ENCODE measurements around the gene TBC1D5.
A peak's percentile ranks its signal among the peaks of the same experiment; 100 is the strongest.
"Not testable (repeated sequence)": the region's sequence is repeated elsewhere in the genome, so short reads cannot be mapped to it uniquely, and the experiment has no call there.

Gene TBC1D5, protein sequence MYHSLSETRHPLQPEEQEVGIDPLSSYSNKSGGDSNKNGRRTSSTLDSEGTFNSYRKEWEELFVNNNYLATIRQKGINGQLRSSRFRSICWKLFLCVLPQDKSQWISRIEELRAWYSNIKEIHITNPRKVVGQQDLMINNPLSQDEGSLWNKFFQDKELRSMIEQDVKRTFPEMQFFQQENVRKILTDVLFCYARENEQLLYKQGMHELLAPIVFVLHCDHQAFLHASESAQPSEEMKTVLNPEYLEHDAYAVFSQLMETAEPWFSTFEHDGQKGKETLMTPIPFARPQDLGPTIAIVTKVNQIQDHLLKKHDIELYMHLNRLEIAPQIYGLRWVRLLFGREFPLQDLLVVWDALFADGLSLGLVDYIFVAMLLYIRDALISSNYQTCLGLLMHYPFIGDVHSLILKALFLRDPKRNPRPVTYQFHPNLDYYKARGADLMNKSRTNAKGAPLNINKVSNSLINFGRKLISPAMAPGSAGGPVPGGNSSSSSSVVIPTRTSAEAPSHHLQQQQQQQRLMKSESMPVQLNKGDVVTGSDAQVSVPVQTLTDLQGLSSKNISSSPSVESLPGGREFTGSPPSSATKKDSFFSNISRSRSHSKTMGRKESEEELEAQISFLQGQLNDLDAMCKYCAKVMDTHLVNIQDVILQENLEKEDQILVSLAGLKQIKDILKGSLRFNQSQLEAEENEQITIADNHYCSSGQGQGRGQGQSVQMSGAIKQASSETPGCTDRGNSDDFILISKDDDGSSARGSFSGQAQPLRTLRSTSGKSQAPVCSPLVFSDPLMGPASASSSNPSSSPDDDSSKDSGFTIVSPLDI

DNA sequence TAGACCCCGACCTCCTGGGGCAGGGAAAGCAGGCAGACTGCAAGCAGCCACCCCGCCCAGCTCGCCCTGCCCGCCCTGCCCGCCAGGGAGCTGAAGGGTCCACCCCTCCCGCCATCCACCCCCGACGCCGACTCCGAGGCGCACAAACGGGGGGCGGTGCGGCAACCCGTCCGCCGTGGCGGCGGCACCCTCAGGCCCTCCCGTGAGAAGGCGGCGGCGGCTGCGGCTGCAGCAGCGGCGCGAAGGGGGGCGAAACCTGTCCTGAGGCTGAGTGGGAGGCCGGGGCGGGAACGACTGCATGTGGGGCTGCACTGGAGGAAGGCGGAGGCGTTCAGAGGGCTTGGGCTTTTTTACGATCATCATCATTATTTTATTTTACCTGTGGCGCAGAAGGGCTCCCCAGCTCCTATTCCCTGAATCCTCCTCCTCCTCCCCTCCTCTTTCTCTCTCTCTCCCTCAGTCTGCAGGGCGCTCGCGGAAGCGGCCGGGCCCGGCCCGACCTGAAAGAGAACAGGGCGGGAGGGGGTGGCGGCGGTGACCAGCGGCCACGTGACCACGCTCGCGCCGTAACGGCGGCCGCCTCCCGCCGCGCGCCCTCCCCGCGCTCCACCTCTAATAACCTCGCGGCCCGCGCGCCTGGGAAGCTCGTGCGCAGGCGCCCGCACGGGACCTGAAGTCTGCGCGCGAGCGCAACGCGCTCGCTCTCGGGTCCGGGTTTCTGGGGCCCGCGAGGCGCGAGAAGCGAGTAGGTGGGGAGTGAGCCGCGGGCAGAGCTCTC is at the start of gene TBC1D5:
TBC1D5 (minus strand) TSS at position 530 of the 778 bp plus-strand sequence. CDS start 234,061 bp downstream, outside the sequence.
- in situ Hi-C loops (cut with HindIII; ENCODE audit: low sequenced_read_pairs) = no loop called here
- DNase-seq (ENCODE audit: low read depth, low spot score) = peak; percentile 99
- H3K4me3 ChIP-seq (ENCODE audit: low read depth, low read length) = peak within 1 kb of the TSS; percentile 67
- TF ChIP-seq, protein P1, sequence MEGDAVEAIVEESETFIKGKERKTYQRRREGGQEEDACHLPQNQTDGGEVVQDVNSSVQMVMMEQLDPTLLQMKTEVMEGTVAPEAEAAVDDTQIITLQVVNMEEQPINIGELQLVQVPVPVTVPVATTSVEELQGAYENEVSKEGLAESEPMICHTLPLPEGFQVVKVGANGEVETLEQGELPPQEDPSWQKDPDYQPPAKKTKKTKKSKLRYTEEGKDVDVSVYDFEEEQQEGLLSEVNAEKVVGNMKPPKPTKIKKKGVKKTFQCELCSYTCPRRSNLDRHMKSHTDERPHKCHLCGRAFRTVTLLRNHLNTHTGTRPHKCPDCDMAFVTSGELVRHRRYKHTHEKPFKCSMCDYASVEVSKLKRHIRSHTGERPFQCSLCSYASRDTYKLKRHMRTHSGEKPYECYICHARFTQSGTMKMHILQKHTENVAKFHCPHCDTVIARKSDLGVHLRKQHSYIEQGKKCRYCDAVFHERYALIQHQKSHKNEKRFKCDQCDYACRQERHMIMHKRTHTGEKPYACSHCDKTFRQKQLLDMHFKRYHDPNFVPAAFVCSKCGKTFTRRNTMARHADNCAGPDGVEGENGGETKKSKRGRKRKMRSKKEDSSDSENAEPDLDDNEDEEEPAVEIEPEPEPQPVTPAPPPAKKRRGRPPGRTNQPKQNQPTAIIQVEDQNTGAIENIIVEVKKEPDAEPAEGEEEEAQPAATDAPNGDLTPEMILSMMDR (IDR thresholded peaks at IDR 0.05; ENCODE audit: low read depth, low read length) = no peak

GRCh38 chr3:17783426-17783825 is 41.0 kb upstream of the TBC1D5 start:
- H3K4me3 ChIP-seq (ENCODE audit: low read depth, low read length) = no peak overlapping the region
- TF ChIP-seq, protein P1 (IDR thresholded peaks at IDR 0.05; ENCODE audit: low read depth, low read length) = no peak
- no peak for DNase-seq (ENCODE audit: low read depth, low spot score)
- in situ Hi-C loops (cut with HindIII; ENCODE audit: low sequenced_read_pairs) = no loop called here

DNA sequence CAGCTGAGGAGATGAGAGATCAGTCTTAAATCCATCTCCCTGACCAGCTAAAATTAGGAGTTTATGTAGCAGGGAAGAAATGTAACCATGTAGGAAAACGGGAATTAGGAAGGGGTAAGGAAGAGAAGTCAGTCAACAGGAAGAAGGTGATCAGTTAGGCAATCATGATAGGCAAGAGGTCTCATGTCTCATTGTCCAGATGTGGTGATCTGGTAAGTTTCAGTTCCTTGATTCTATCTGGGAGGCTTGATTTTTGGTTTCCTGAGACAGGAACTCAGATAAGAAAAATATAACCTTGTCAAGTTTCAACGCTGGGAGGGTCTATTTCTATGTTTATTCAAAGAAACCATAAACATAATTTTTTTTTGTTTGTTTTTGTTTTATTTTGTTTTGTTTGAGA is 40.3 kb upstream of the TBC1D5 start:
- DNase-seq (ENCODE audit: low read depth, low spot score) = no peak
- TF ChIP-seq, protein P1 (IDR thresholded peaks at IDR 0.05; ENCODE audit: low read depth, low read length) = no peak

DNA sequence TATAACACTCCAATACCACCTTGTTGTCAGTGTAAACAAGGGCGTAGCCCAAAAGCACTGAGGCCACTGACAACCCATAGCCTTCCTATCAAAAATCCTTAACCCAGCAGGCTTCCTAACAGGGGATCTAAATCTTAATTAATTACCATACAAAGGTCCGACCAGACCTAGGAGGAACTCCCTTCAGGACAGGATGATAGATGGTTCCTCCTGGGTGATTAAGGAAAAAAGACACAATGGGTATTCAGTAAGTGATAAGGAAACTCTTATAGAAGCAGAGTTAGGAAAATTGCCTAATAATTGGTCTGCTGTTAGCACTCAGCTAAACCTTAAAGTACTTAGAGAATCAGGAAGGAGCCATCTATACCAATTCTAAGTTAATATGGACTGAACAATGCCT is 37.9 kb upstream of the TBC1D5 start:
- in situ Hi-C loops (cut with HindIII; ENCODE audit: low sequenced_read_pairs); DNase-seq (ENCODE audit: low read depth, low spot score); H3K4me3 ChIP-seq (ENCODE audit: low read depth, low read length): not testable (repeated sequence)

More for the DNA sequence above, 40.3 kb upstream of the TBC1D5 start:
- in situ Hi-C loops (cut with HindIII; ENCODE audit: low sequenced_read_pairs) = no loop called here
- no peak overlapping the region for H3K4me3 ChIP-seq (ENCODE audit: low read depth, low read length)

DNA sequence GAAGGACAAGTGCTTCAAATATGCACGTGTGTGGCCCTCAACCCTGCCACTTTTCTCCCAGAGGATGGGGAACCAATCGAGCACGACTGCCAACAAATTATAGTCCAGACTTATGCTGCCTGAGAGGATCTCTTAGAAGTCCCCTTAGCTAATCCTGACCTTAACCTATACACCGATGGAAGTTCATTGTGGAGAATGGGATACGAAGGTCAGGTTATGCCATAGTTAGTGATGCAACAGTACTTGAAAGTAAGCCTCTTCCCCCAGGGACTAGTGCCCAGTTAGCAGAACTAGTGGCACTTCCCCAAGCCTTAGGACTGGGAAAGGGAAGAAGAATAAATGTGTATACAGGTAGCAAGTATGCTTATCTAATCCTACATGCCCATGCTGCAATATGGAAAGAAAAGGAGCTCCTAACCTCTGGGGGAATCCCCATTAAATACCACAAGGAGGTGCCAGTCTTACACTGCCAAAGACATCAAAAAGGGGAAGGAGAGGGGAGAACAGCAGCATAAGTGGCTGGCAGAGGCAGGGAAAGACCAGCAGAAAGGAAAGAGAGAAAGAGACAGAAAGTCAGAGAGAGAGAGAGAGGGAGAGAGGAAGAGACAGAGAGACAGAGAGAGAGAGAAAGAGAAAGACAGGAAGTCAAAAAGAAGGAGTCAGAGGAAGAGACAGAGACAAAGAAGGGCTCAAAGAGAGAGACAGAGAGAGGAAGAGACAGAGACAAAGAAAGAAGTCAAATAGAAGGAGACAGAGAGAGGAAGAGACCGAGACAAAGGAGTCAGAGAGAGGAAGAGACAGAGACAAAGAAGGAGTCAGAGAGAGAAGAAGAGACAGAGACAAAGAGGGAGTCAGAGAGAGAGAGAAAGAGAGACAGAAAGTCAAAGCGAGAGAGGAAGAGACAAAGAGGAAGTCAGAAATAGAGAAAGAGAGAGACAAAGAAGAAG is 37.1 kb upstream of the TBC1D5 start:
- in situ Hi-C loops (cut with HindIII; ENCODE audit: low sequenced_read_pairs); DNase-seq (ENCODE audit: low read depth, low spot score); H3K4me3 ChIP-seq (ENCODE audit: low read depth, low read length): not testable (repeated sequence)

DNA sequence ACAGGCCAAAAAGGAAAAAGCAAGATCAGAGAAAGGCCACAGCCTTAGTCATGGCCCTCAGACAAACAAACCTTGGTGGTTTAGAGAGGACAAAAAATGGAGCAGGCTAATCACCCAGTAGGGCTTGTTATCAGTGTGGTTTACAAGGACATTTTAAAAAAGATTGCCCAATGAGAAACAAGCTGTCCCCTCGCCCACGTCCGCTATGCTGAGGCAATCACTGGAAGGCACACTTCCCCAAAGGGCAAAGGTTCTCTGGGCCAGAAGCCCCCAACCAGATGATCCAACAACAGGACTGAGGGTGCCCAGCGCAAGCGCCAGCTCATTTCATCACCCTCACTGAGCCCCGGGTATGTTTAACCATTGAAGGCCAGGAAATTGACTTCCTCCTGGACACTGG is 34.9 kb upstream of the TBC1D5 start:
- DNase-seq (ENCODE audit: low read depth, low spot score); H3K4me3 ChIP-seq (ENCODE audit: low read depth, low read length); in situ Hi-C loops (cut with HindIII; ENCODE audit: low sequenced_read_pairs): not testable (repeated sequence)

DNA sequence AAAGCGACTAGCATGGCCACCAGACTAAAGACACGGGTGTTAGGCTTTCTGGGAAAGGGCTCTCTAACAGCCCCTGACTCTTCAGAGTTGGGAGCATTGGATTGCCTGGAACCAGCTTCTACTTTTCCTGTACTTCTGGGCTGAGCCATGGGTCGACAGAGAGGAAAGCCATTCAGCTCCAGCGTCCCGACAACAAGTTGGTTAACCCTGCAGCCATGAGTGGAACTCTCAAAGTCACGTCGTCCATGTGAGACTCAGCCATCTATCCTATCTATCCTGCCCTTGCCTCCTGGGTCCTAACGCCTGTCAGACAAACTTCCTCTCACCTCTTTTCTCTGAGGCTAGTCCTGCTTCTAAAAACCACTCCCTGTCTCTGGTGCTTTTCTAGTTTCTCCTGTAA is 32.6 kb upstream of the TBC1D5 start:
- in situ Hi-C loops (cut with HindIII; ENCODE audit: low sequenced_read_pairs) = no loop called here
- TF ChIP-seq, protein P1 (IDR thresholded peaks at IDR 0.05; ENCODE audit: low read depth, low read length) = no peak
- DNase-seq (ENCODE audit: low read depth, low spot score) = no peak
- H3K4me3 ChIP-seq (ENCODE audit: low read depth, low read length) = no peak overlapping the region

DNA sequence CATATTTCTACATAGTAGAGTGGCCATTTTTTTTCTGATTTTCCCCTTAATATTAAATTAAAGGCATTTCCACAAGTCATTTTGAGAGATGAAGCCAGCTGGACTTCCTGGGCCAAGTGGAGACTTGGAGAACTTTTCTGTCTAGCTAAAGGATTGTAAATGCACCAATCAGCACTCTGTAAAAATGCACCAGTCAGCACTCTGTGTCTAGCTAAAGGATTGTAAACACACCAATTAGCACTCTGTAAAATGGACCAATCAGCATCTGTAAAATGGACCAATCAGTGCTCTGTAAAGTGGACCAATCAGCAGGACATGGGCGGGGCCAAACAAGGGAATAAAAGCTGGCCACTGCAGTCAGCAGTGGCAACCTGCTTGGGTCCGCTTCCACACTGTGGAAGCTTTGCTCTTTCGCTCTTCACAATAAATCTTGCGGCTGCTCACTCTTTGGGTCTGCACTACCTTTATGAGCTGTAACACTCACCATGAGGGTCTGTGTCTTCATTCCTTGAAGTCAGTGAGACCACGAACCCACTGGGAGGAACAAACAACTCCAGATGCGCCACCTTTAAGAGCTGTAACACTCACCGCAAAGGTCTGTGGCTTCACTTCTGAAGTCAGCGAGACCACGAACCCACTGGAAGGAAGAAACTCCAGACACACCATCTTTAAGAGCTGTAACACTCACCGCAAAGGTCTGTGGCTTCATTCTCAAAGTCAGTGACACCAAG is 31.9 kb upstream of the TBC1D5 start:
- in situ Hi-C loops (cut with HindIII; ENCODE audit: low sequenced_read_pairs); DNase-seq (ENCODE audit: low read depth, low spot score); H3K4me3 ChIP-seq (ENCODE audit: low read depth, low read length): not testable (repeated sequence)
